C1 segment of cervical spinal cord (tissue), 14 donors: ENCODE measurements around the gene PHRF1.
"Not testable (repeated sequence)": the region's sequence is repeated elsewhere in the genome, so short reads cannot be mapped to it uniquely, and the experiment has no call there.

ENCODE experiments used
- DNase-seq, 14 donors: peaks; one replicate each; lab custom pipeline; 2025; lab: John Stamatoyannopoulos, UW

The PHRF1 gene

GRCh38 chr11:627308-627576 is 51.0 kb downstream of the PHRF1 start:
- DNase-seq, result no peak

- DNase-seq, result no peak
Measured at GRCh38 chr11:628056-628455, 51.8 kb downstream of the PHRF1 start.

- no peak for DNase-seq
Measured at GRCh38 chr11:629237-629583, 52.9 kb downstream of the PHRF1 start.

GRCh38 chr11:630871-631270 is 54.6 kb downstream of the PHRF1 start:
- no peak for DNase-seq

- no peak for DNase-seq
Measured at GRCh38 chr11:635945-636510, 59.8 kb downstream of the PHRF1 start.

GRCh38 chr11:636511-637332 is 60.5 kb downstream of the PHRF1 start, which contains the start of gene DRD4:
Gene DRD4 (plus strand): TSS chr11:637269. CDS start chr11:637305, 36 bp downstream.
- DNase-seq, result no peak

- no peak for DNase-seq
Measured at GRCh38 chr11:637333-637592, 61.0 kb downstream of the PHRF1 start.

- no peak for DNase-seq
Measured at GRCh38 chr11:637593-638521, 61.6 kb downstream of the PHRF1 start.

GRCh38 chr11:638631-639331 is 62.5 kb downstream of the PHRF1 start:
- DNase-seq, result no peak

GRCh38 chr11:639332-639955 is 63.2 kb downstream of the PHRF1 start:
- DNase-seq, result no peak

- DNase-seq, result no peak
Measured at GRCh38 chr11:640021-640706, 63.9 kb downstream of the PHRF1 start.

GRCh38 chr11:641806-642370 is 65.6 kb downstream of the PHRF1 start:
- DNase-seq, result no peak

GRCh38 chr11:643366-643765 is 67.1 kb downstream of the PHRF1 start:
- DNase-seq, result no peak

- no peak for DNase-seq
Measured at GRCh38 chr11:643849-644738, 67.8 kb downstream of the PHRF1 start.

GRCh38 chr11:645536-645935 is 69.3 kb downstream of the PHRF1 start:
- no peak for DNase-seq

- no peak for DNase-seq
Measured at GRCh38 chr11:646214-646613, 69.9 kb downstream of the PHRF1 start.

- not testable (repeated sequence) for DNase-seq
Measured at GRCh38 chr11:647672-648158, 71.4 kb downstream of the PHRF1 start.

GRCh38 chr11:650482-650881 is 74.2 kb downstream of the PHRF1 start:
- no peak for DNase-seq

GRCh38 chr11:653136-653535 is 76.9 kb downstream of the PHRF1 start:
- not testable (repeated sequence) for DNase-seq

- DNase-seq, result no peak
Measured at GRCh38 chr11:653837-654236, 77.6 kb downstream of the PHRF1 start.
